AML-193 (cell line): Measurements from ENCODE around the gene BRWD1.
"Not testable (repeated sequence)": the region's sequence is repeated elsewhere in the genome, so short reads cannot be mapped to it uniquely, and the experiment has no call there.

ENCODE experiments used
- DNase-seq, 2 experiments: peaks; one replicate each; lab custom pipeline; 2025; lab: John Stamatoyannopoulos, UW

The BRWD1 gene

GRCh38 chr21:39173716-39174680, 139.4 kb downstream of the BRWD1 start:
- DNase-seq: no peak

DNA sequence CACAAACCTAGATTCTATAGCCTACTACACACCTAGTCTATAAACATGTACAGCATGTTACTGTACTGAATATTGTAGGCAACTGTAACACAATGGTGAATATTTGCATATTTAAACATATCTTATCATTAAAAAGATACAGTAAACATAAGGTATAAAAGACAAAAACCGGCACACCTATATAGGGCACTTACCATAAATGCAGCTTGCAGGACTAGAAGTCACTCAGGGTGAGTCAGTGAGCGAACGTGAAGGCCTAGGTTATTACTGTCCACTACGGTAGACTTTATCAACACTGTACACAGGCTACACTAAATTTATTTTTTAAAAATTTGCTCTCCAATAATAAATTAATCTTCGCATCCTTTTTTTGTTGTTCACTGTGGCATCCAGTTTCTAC, 143.5 kb downstream of the BRWD1 start:
- no peak for DNase-seq

DNA sequence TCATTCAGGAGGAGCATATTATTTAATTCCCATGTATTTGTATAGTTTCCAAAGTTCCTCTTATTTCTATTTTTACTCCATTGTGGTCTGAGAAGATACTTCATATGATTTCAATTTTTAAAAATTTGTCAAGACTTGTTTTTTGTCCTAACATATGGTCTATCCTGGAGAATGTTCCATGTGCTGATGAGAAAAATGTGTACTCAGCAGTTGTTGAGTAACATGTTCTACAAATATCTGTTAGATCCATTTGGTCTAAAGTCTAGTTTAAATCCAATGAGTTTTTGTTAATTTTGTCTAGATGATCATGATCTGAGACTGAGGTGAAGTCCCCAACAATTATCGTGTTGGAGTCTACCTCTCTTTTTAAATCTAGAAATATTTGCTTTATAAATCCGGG, 144.6 kb downstream of the BRWD1 start:
- no peak for DNase-seq

DNA sequence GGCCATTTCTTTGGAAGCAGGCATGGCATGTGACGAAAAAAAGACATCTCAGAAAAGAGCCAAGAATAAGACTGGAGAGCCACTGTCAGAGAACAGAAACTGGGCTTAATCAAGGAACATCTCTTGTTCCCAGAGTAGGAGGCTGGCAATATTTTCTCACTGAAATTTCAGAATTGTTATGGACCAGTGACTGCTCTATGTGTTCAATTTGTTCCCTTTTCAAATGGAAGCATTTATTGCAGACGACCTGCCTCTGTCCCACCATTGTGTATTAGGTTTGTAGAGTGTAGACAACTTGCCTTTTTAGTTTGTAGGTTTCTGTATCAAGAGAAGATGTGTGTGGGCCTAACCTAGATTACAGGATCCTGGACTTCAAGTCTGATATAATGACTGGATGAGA, 148.9 kb downstream of the BRWD1 start:
- DNase-seq: no peak

GRCh38 chr21:39161064-39161463, 152.4 kb downstream of the BRWD1 start:
- no peak for DNase-seq

DNA sequence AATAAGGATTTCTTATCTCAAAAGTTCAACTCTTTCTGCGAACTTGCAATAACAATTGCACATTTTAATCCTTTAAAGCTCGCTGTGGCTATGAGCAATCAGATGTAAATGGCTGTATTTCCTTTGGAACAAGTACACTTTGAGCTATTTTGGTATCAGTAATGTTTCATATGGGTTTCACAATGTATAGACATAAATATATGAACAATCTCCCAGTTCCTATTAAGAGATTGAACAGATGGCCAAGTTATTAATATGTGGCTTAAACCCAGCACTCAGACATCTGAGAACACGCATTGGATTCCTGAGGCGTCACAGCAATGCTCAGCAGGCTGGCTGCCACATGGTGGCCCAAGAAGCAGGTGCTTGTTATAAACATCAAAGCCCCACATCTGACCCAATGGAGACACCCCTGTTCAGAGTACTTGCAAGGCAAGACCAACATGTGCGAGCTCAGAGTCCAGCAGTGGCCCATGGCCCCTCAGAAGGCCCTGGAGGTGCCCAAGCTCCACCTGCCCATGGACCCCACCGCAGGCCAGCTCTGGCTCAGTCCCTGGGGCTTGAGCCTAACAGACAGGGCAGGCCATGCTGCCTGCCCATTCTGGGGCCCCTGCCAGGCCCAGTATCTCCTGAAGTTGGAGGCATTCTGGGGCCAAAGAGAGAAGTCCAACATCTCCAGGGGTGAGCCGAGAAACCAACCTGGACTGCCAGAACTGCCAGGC, 153.9 kb downstream of the BRWD1 start:
- DNase-seq: no peak

DNA sequence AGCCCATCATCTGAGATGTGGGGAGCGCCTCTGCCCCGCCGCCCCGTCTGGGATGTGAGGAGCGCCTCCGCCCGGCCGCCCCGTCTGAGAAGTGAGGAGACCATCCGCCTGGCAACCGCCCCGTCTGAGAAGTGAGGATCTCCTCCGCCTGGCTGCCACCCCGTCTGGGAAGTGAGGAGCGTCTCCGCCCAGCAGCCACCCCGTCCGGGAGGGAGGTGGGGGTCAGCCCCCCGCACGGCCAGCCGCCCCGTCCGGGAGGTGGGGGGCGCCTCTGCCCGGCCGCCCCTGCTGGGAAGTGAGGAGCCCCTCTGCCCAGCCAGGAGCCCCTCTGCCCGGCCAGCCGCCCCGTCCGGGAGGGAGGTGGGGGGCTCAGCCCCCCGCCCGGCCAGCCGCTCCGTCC, 156.2 kb downstream of the BRWD1 start:
- DNase-seq: not testable (repeated sequence)

DNA sequence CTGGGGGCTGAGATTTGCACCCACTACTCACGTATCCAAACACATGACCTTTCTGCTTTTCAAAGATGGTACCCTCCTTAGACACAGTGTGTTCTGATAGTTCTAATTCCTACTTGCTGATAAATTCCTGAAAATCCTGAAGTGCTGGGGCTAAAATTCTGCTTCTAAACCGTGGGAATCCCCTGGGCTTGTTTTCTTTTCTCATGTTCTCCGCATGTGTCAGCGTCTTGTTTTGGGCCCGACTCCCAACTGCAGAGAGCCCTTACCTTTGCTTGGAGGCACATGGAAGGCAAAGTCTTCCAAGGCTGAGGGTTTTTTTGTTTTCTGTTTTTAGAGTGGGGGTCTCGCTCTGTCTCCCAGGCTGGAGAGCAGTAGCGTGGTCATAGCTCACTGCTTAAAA, 157.4 kb downstream of the BRWD1 start:
- DNase-seq: no peak

DNA sequence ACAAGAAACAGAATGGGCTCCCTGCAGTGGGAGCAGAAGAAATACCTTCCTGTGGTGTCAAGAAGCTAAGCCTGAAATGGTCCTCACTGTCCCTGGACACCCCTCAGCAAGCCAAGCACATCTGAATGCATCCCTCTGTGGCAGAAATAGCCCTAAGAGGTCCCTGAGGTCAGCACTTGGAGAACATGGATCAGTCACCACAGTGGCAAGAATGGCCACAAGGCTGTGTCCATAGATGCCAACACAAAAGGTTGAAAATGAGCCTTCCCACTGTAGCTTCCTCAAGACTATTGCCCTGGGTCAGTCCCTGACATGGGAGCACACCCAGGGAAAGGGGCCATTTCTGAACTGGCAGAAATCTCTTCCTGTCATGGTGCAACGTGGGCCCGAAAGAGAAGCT, 157.9 kb downstream of the BRWD1 start:
- DNase-seq: no peak

GRCh38 chr21:39153842-39154241, 159.6 kb downstream of the BRWD1 start:
- no peak for DNase-seq

- DNase-seq: peak; percentile 12 to 37
Observed at GRCh38 chr21:39153373-39153772, 160.1 kb downstream of the BRWD1 start.

DNA sequence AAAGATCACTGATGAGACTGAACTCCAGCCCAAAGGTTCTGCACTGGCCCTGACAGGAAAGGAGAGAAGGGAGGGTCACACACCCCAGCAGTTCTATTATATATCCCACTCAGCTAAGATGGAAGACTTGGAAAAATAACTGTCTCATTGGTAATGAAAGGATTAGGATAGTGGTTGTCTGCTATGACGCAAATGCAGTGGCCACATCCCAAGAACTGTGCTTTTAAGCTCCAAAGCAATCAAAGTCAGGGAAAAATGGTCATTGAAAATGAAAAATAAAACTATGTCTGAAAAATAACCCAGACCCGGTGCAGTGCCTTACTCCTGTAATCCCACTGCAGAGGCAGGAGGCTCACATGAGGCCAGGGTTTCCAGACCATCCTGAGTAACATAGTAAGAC, 161.2 kb downstream of the BRWD1 start:
- no peak for DNase-seq

DNA sequence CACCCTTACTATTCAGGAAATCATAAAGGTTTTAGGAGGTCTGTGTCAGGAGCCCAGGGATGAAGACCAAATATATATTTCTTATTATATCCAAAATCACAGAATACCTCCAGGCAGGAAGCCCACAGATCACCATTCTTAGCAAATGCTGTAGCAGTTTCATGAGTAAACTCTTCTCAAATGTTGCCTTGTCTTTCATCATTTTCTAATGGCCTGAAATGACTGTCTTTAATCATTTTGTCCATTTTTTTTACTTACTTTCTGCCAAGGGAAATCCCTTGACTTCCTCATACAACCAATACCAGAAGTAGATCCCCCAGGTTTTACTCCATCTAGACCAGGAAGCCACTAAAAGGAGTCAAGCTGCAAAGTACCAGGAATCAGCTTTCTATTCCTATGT, 162.6 kb downstream of the BRWD1 start:
- no peak for DNase-seq

- DNase-seq: no peak
Observed at GRCh38 chr21:39150316-39150715, 163.1 kb downstream of the BRWD1 start.

DNA sequence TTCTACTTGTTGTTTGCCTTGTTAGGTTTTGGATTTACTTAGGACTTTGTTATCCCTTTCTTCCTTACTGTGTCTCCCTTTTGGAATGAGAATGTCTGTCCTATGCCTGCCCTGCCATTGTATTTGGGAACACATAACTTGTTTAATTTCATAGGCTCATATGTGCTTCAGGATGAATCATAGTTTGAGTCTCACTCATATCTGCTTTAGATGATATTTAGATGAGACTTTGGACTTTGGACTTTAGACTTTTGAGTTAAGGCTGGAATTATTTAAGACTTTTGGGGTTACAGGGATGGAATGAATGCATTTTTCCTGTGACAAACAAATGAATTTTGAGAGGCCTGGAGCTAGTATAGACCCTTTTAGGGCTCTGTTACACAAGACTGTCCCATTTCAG, 163.6 kb downstream of the BRWD1 start:
- no peak for DNase-seq

GRCh38 chr21:39148975-39149374, 164.5 kb downstream of the BRWD1 start:
- DNase-seq: no peak

DNA sequence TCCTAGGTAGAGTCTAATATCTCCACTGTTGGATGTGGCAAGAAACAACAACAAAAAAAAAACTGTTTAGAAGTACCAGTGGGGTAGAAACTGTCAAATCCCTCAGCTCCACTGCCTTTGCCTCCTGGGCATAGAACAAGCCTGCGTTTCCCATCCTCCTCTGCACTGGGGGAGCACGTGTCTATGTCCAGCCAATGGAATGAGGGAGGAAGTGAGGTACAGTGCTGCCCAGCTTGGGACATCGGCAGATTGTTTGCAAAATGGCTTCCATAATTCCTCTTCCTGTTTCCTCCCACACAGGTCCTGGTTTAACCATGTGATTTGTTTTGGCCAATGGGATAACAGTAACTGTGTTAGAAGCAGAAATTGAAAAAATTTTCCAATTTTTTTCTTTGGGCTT, 169.2 kb downstream of the BRWD1 start:
- no peak for DNase-seq

DNA sequence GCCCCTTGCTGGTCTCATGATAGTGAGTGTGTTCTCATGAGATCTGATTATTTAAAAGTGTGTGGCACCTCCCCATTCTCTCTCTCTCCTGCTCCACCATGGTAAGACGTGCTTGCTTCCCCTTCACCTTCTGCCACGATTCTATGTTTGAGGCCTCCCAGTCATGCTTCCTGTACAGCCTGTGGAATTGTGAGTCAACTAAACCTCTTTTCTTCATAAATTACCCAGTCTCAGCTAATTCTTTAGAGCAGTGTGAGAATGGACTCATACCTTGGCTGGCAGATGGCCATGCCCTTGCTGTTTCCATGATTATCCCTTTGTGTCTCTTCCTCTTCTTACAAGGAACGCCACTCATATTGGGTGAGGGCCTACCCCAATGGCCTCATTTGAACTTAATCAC, 170.5 kb downstream of the BRWD1 start:
- no peak for DNase-seq

- DNase-seq: no peak
Observed at GRCh38 chr21:39141502-39141901, 171.9 kb downstream of the BRWD1 start.

DNA sequence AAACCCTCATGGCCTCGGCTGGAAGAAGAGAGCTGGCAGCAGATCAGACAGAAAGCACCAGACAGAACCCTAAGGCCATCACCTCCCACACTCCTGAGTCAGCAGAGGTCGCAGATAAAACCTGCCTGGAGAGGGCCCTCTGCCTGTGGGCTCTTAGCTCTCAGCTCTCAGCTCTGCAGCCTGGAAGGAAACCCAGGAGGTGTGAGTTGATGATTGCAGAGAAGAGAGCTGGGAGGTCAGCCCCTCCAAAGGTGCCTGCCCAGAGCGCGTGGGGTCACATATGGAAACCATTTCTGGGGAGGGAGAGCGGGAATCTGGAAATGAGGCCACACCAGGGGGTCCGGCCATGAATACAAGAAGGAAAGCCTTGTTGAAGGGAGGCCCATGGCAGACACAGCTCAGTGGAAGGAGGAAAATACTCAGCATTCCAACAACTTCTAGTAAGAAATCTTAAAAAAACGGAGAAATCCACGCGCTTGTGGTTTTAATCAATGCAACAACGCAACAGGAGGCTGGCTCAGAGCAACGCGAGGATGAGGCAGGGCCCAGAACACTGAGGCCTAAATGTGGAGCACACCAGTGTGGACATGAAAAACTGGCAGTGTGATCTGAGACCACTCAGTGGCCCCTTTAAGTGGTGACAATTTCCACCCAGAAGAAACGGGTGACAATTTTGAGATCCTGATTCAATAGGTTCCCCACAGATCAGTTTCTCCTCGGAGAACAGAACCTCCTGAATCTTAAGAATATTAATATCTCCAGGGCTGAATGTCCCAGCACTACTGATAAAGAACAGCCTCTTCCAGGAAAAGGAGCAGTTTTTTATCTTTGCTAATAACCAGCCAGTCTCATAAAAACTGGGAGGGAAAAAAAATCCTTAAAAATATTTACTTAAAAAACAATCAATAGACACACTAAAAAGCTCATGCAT, 175.9 kb downstream of the BRWD1 start:
- DNase-seq: no peak

GRCh38 chr21:39136711-39137110, 176.7 kb downstream of the BRWD1 start:
- no peak for DNase-seq

DNA sequence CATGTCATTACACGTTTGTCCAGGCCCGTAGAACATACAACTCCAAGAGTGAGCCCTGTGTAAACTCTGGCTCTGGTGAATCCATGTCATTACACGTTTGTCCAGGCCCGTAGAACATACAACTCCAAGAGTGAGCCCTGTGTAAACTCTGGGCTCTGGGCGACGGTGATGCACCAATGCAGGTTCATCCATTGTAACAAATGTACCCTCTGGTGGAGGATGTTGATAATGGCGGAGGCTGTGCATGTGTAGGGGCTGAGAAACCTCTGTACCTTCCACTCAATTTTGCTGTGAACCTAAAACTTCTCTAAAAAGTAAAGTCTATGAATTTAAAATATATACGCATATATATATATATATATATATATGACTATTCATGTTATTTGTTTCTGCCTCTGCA, 177.3 kb downstream of the BRWD1 start:
- peak; percentile 19 to 23 for DNase-seq
